BE2C (cell line): ENCODE measurements around the gene GIT1.

Source experiments
- DNase-seq: peaks from one replicate; pipeline ENCODE4 v3.0.0-alpha.2; 2020
- H3K27me3 ChIP-seq: fragments of 250-450 bp; sonication (Bioruptor Pico); 2 replicates; pipeline ENCODE4 v1.5.1; 2020; ENCODE audit warnings: mild to moderate bottlenecking
- H3K36me3 ChIP-seq: fragments of 250-450 bp; sonication (Bioruptor Pico); 2 replicates; pipeline ENCODE4 v1.5.1; 2020; ENCODE audit warnings: mild to moderate bottlenecking
- H3K4me1 ChIP-seq: fragments of 250-450 bp; sonication (Bioruptor Pico); 2 replicates; pipeline ENCODE4 v1.5.1; 2020
- H3K4me3 ChIP-seq: 2 replicates; pipeline ENCODE4 v1.5.1; 2011; ENCODE audit warnings: low read depth, low read length
- H3K9me3 ChIP-seq: fragments of 250-450 bp; sonication (Bioruptor Pico); 2 replicates; pipeline ENCODE4 v1.5.1; 2020
- CTCF ChIP-seq: IDR thresholded peaks from 2 replicates; pipeline ENCODE4 v1.5.1; 2012; ENCODE audit warnings: mild to moderate bottlenecking, low read depth, low read length

The GIT1 gene

GRCh38 chr17:29524692-29525091, 64.8 kb downstream of the GIT1 start:
- Histone ChIP-seq H3K9me3 (no peaks in the 10 kb centered on the region), H3K27me3 (no peaks in the 10 kb centered on the region), H3K36me3 (no peaks in the 10 kb centered on the region; the same call in 1 of the 2 replicates), H3K4me1 (no peaks in the 10 kb centered on the region), H3K4me3 (no peak overlapping the region)
- no peak for TF ChIP-seq CTCF
- DNase-seq = no peak
